IPS-15b (cell line): ENCODE results near the gene RAD51D.
"Not testable (repeated sequence)": the region's sequence is repeated elsewhere in the genome, so short reads cannot be mapped to it uniquely, and the experiment has no call there.

Source experiments
- H3K27me3 ChIP-seq: one replicate; pipeline ENCODE4 v1.6.1; 2013; ENCODE audit warnings: low read length; ENCODE audit not compliant: control insufficient read depth, insufficient read depth
- H3K36me3 ChIP-seq: one replicate; pipeline ENCODE4 v1.6.1; 2013; ENCODE audit warnings: low read length; ENCODE audit not compliant: control insufficient read depth, insufficient read depth
- H3K4me1 ChIP-seq: one replicate; pipeline ENCODE4 v1.6.1; 2013; ENCODE audit warnings: mild to moderate bottlenecking, low read length; ENCODE audit not compliant: control insufficient read depth, insufficient read depth
- H3K4me3 ChIP-seq: one replicate; pipeline ENCODE4 v1.5.1; 2013; ENCODE audit warnings: low read depth, low read length
- H3K9ac ChIP-seq: one replicate; pipeline ENCODE4 v1.6.1; 2013; ENCODE audit warnings: low read depth, mild to moderate bottlenecking, low read length
- H3K9me3 ChIP-seq: one replicate; pipeline ENCODE4 v1.6.1; 2013; ENCODE audit warnings: mild to moderate bottlenecking, low read length; ENCODE audit not compliant: control insufficient read depth, insufficient read depth

The RAD51D gene

GRCh38 chr17:35154196-35155165 lies 34.8 kb upstream of the RAD51D start:
- no peaks in the 10 kb centered on the region for H3K27me3 ChIP-seq
- no peak overlapping the region for H3K4me3 ChIP-seq
- H3K9me3 ChIP-seq, result no peaks in the 10 kb centered on the region
- H3K9ac ChIP-seq, result no peak overlapping the region
- H3K36me3 ChIP-seq, result no peaks in the 10 kb centered on the region
- no peaks in the 10 kb centered on the region for H3K4me1 ChIP-seq

- no peaks in the 10 kb centered on the region for H3K27me3 ChIP-seq
- no peaks in the 10 kb centered on the region for H3K4me1 ChIP-seq
- H3K36me3 ChIP-seq, result no peaks in the 10 kb centered on the region
- no peak overlapping the region for H3K9ac ChIP-seq
- no peak overlapping the region for H3K4me3 ChIP-seq
- H3K9me3 ChIP-seq, result no peaks in the 10 kb centered on the region
Observed at GRCh38 chr17:35152421-35153140, 32.9 kb upstream of the RAD51D start.

- H3K9ac ChIP-seq, H3K4me3 ChIP-seq, H3K36me3 ChIP-seq, H3K27me3 ChIP-seq, H3K4me1 ChIP-seq, H3K9me3 ChIP-seq: not testable (repeated sequence)
Observed at GRCh38 chr17:35151080-35151479, 31.4 kb upstream of the RAD51D start.

- H3K9ac ChIP-seq, result no peak overlapping the region
- no peak overlapping the region for H3K4me3 ChIP-seq
- no peaks in the 10 kb centered on the region for H3K27me3 ChIP-seq
- no peaks in the 10 kb centered on the region for H3K36me3 ChIP-seq
- H3K4me1 ChIP-seq, result peaks cover 3% of the 10 kb centered on the region
- H3K9me3 ChIP-seq, result no peaks in the 10 kb centered on the region
Observed at GRCh38 chr17:35149941-35150340, 30.3 kb upstream of the RAD51D start.

DNA sequence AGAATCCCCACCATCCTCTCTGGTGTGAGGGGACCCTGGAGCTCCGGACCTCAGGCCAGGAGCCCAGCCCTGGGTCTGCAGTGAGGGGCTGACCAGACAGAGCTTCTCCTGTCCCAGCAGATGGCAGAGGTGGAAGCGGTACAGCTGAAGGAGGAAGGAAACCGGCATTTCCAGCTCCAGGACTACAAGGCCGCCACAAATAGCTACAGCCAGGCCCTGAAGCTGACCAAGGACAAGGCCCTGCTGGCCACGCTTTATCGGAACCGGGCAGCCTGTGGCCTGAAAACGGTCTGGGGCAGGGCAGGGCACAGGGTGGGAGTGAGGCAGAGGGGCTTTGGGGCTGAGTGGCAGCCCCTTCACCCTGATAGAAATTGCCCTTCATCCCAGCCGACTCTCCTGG lies 28.5 kb upstream of the RAD51D start:
- Histone ChIP-seq H3K4me1 (peaks cover 3% of the 10 kb centered on the region), H3K9me3 (no peaks in the 10 kb centered on the region), H3K27me3 (no peaks in the 10 kb centered on the region), H3K9ac (no peak overlapping the region), H3K4me3 (no peak overlapping the region), H3K36me3 (no peaks in the 10 kb centered on the region)

- no peak within 1 kb of the TSS for H3K4me3 ChIP-seq
Observed at GRCh38 chr17:35147375-35147905, 27.8 kb upstream of the RAD51D start, which contains the start of gene UNC45B. Gene UNC45B, plus strand, starts transcription at chr17:35147817. Its CDS starts 447 bp downstream, at chr17:35148264.

DNA sequence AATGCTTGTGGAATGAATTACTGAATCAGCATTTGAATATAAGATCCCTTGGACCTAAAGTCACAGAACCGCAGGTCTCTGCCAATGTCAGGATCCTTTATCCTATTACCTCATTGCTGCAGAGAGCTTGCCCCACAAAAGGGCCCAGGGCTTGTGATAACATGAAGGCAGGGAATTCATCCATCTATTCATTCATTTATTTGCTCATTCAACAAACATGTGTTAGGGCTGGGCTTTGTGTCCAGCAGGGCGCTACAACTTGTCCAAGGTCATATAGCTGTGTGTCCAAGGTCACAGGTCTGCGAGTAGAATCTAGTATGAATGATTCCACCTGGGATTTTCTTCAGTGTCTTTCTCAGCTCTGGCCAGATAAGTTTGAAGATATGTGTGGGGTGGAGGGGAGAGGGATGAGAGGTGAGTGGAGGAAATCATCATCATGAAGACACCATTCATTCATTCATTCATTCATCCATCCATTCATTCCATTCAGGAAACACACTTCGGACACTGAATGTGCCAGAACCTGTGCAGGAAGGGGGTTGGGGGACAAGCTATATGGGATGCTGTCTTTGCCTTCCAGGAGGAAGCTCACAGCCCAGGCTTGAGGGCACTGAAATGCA lies 26.7 kb upstream of the RAD51D start:
- Histone ChIP-seq H3K9me3 (no peaks in the 10 kb centered on the region), H3K4me3 (no peak overlapping the region), H3K4me1 (peaks cover 3% of the 10 kb centered on the region), H3K27me3 (no peaks in the 10 kb centered on the region), H3K36me3 (peaks cover 4% of the 10 kb centered on the region), H3K9ac (no peak overlapping the region)

More at GRCh38 chr17:35147375-35147905, 27.8 kb upstream of the RAD51D start, which contains the start of gene UNC45B:
- Histone ChIP-seq H3K9me3 (no peaks in the 10 kb centered on the region), H3K4me1 (peaks cover 3% of the 10 kb centered on the region), H3K36me3 (no peaks in the 10 kb centered on the region), H3K9ac (no peak within 1 kb of the TSS), H3K27me3 (no peaks in the 10 kb centered on the region)

- Histone ChIP-seq H3K27me3 (no peaks in the 10 kb centered on the region), H3K4me1 (peaks cover 3% of the 10 kb centered on the region), H3K9me3 (no peaks in the 10 kb centered on the region), H3K36me3 (peaks cover 4% of the 10 kb centered on the region), H3K4me3 (no peak overlapping the region), H3K9ac (no peak overlapping the region)
Observed at GRCh38 chr17:35144840-35145239, 25.2 kb upstream of the RAD51D start.

- H3K4me3 ChIP-seq, result peak overlapping the region; percentile 96
- H3K36me3 ChIP-seq, result peaks cover 28% of the 10 kb centered on the region
- H3K27me3 ChIP-seq, result no peaks in the 10 kb centered on the region
- no peaks in the 10 kb centered on the region for H3K9me3 ChIP-seq
- H3K4me1 ChIP-seq, result peaks cover 3% of the 10 kb centered on the region
- H3K9ac ChIP-seq, result peak overlapping the region; percentile 47
Observed at GRCh38 chr17:35142467-35142796, 22.8 kb upstream of the RAD51D start.

- no peaks in the 10 kb centered on the region for H3K9me3 ChIP-seq
Observed at GRCh38 chr17:35141681-35142466, 22.2 kb upstream of the RAD51D start, which contains the start of gene NLE1. Gene NLE1, minus strand, starts transcription at chr17:35142303. Its CDS starts 28 bp downstream, at chr17:35142275.

DNA sequence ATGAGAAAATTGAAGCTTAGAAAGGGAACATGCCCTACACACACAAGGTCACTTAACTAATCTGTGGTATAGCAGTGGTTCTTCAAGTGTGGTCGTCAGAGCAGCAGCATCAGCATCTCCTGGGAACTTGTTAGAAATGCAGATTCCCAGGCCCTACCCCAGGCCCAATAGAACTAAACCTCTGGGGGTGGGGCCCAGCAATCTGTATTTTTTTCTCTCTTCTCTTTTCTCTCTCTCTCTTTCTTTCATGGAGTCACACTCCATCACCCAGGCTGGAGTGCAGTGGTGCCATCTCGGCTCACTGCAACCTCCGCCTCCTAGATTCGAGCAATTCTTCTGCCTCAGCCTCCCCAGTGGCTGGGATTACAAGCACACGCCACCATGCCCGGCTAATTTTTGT lies 18.6 kb upstream of the RAD51D start:
- no peak overlapping the region for H3K4me3 ChIP-seq
- no peaks in the 10 kb centered on the region for H3K27me3 ChIP-seq
- no peaks in the 10 kb centered on the region for H3K4me1 ChIP-seq
- no peak overlapping the region for H3K9ac ChIP-seq
- peaks cover 63% of the 10 kb centered on the region for H3K36me3 ChIP-seq
- H3K9me3 ChIP-seq, result no peaks in the 10 kb centered on the region

More at GRCh38 chr17:35141681-35142466, 22.2 kb upstream of the RAD51D start, which contains the start of gene NLE1:
- Histone ChIP-seq H3K4me1 (no peaks in the 10 kb centered on the region), H3K4me3 (peak within 1 kb of the TSS; percentile 96), H3K27me3 (no peaks in the 10 kb centered on the region), H3K9ac (peak within 1 kb of the TSS; percentile 98), H3K36me3 (peaks cover 34% of the 10 kb centered on the region)
